Gastroesophageal sphincter (tissue), 3 donors: ENCODE results near the gene SLC17A8.

Source experiments
- CTCF ChIP-seq, 4 experiments: fragments of 200-600 bp in 2 of 4; fragments of 450-650 bp in 2 of 4; sonication (generic) in 1 of 4; IDR thresholded peaks; one replicate each; pipeline ENCODE4 v1.5.1; 2017 to 2019; ENCODE audit warnings: antibody characterized with exemption in 4 of 4, mild to moderate bottlenecking in 2 of 4, moderate library complexity in 2 of 4
- POLR2A ChIP-seq, 2 donors: fragments of 450-650 bp; IDR thresholded peaks; one replicate each; pipeline ENCODE4 v1.6.1; 2017; ENCODE audit warnings: antibody characterized with exemption in 2 of 2, mild to moderate bottlenecking in 2 of 2, moderate library complexity in 1 of 2

- TF ChIP-seq POLR2A (IDR thresholded peaks at IDR 0.05) (no peak), CTCF (IDR thresholded peaks at IDR 0.05) (no peak)
Observed at GRCh38 chr12:100437038-100437841, 80.4 kb downstream of the SLC17A8 start.
